Ishikawa (cell line): ENCODE results near the gene KCNAB1.

Source experiments
- CEBPB ChIP-seq: IDR thresholded peaks from 2 replicates; pipeline ENCODE4 v1.6.1; 2012
- EGR1 ChIP-seq: IDR thresholded peaks from 2 replicates; pipeline ENCODE4 v1.6.1; 2012
- EP300 ChIP-seq: IDR thresholded peaks from 2 replicates; pipeline ENCODE4 v1.6.1; 2012; ENCODE audit warnings: borderline replicate concordance
- FOXM1 ChIP-seq: IDR thresholded peaks from 2 replicates; pipeline ENCODE4 v1.6.1; 2012; ENCODE audit warnings: low read depth, borderline replicate concordance
- NFIC ChIP-seq: IDR thresholded peaks from 2 replicates; pipeline ENCODE4 v1.6.1; 2012
- RAD21 ChIP-seq: IDR thresholded peaks from 2 replicates; pipeline ENCODE4 v1.6.1; 2012; ENCODE audit warnings: low read depth
- TAF1 ChIP-seq: IDR thresholded peaks from 2 replicates; pipeline ENCODE4 v1.6.1; 2012; ENCODE audit warnings: low read depth, mild to moderate bottlenecking
- TCF12 ChIP-seq: IDR thresholded peaks from 2 replicates; pipeline ENCODE4 v1.6.1; 2012; ENCODE audit warnings: low read depth
- ZBTB7A ChIP-seq: IDR thresholded peaks from 2 replicates; pipeline ENCODE4 v1.6.1; 2012; ENCODE audit warnings: low read depth
- TF ChIP-seq, protein P1 (sequence below): IDR thresholded peaks from 2 replicates; pipeline ENCODE4 v1.6.1; 2012

DNA sequence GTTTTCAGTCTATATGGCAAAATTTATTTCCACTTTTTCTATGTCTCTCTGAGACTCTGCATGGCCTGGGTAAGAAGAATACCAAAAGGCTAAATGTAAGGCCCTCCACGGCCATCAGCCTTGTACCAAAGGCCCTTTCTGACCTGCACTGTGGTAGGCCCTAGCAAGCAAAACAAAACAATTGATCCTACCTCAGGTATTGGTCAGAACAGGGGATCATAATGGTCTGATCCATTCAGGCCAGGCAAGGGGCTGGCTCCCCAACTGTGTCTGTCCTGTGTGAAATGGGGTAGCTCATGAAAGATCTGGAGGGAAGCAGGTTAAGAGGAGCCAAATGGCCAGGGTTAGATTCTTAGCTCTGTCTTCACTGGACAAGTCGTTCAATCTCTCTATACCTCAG, 253.3 kb downstream of the KCNAB1 start:
- no peak for TF ChIP-seq EGR1
- TF ChIP-seq EP300: no peak
- TF ChIP-seq NFIC: no peak
- no peak for TF ChIP-seq FOXM1
- no peak for TF ChIP-seq ZBTB7A
- TF ChIP-seq, protein P1, sequence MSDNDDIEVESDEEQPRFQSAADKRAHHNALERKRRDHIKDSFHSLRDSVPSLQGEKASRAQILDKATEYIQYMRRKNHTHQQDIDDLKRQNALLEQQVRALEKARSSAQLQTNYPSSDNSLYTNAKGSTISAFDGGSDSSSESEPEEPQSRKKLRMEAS: no peak
- no peak for TF ChIP-seq TAF1
- no peak for TF ChIP-seq CEBPB
- no peak for TF ChIP-seq TCF12
- TF ChIP-seq RAD21: no peak
